Activated CD4-positive, alpha-beta T cell treated with anti-CD3 and anti-CD28 coated beads, Interleukin-2, amount 10 ng/mL, durations not matched to agents 7 days and 5 days (primary cell): ENCODE results near the gene ZEB2. TPM values are rescaled to one million over a fixed set of nuclear protein-coding genes. Genes with fewer than 3 reads are reported as not detected.

Source experiments
- CTCF ChIA-PET: fragments of 350-600 bp; sonication (Branson Sonifier 250); formaldehyde crosslinking; loops from one replicate; lab custom pipeline; 2021; ENCODE audit warnings: antibody characterized with exemption; lab: Charles Lee
- POLR2A ChIA-PET: fragments of 350-600 bp; sonication (Branson Sonifier 250); formaldehyde crosslinking; loops from one replicate; lab custom pipeline; 2021; ENCODE audit warnings: antibody characterized with exemption; lab: Charles Lee
- DNase-seq: peaks from one replicate; pipeline ENCODE4 v3.0.0-alpha.2; 2020
- H3K27ac Mint-ChIP-seq: one replicate; pipeline ENCODE4 v1.8.0; 2021; ENCODE audit warnings: mild to moderate bottlenecking, moderate library complexity, mixed read lengths
- H3K27me3 Mint-ChIP-seq: one replicate; pipeline ENCODE4 v1.8.0; 2021; ENCODE audit warnings: mixed read lengths
- H3K36me3 Mint-ChIP-seq: one replicate; pipeline ENCODE4 v1.8.0; 2021; ENCODE audit warnings: low read depth, mixed read lengths
- H3K4me1 Mint-ChIP-seq: one replicate; pipeline ENCODE4 v1.8.0; 2021; ENCODE audit warnings: mixed read lengths
- H3K4me3 Mint-ChIP-seq: one replicate; pipeline ENCODE4 v1.8.0; 2021; ENCODE audit warnings: mild to moderate bottlenecking, moderate library complexity, mixed read lengths
- H3K9me3 Mint-ChIP-seq: one replicate; pipeline ENCODE4 v1.8.0; 2021; ENCODE audit warnings: mixed read lengths
- total RNA-seq, 2 experiments: library from RNA; stranded (reverse); gene quantifications; one replicate each; pipeline ENCODE4 v1.2.3, GENCODE V29; 2021

The ZEB2 gene
- total RNA-seq, 2 experiments from 2014 or later = 3.3 to 3.5 TPM

GRCh38 chr2:144524118-144525009 is 4.4 kb upstream of the ZEB2 start:
- Mint-ChIP-seq H3K36me3 (no peaks in the 10 kb centered on the region), H3K4me3 (peak overlapping the region; percentile 65), H3K27ac (no peak overlapping the region), H3K9me3 (no peaks in the 10 kb centered on the region), H3K27me3 (peaks cover 66% of the 10 kb centered on the region), H3K4me1 (peaks cover 21% of the 10 kb centered on the region)
- DNase-seq = no peak
- ChIA-PET CTCF (interaction anchor here (0.6 to 0.7 kb wide), 4 partner anchors 8 to 715 kb away, joined by 3 read pairs; no protein-coding TSS in a partner anchor), POLR2A (no interaction called here)

DNA sequence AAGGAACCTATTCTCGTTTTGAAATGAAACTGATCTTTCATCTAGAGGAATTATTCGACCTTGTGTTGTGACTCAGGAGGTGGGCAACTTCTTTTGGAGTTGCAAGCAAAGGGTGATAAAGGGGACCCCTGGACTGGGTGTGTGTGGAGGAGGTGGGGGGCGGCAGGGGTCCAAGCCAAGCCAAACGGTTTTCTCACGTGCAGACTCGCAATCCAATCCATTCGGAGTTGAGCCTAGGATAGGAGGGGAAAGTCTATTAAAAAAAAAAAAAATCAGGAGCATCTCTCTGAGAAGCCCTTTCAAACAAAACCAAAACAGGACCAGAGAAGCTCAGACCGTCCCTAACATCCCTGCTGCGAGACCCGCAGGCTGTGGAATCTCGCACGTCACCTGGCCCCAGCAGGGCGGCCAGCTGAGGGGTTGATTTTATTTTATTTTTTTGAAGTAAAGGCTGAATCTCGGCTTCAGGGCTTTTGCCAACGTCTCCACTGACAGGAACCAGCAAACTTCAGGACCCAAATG is 3.7 kb upstream of the ZEB2 start:
- no peak overlapping the region for H3K27ac Mint-ChIP-seq
- H3K9me3 Mint-ChIP-seq = no peaks in the 10 kb centered on the region
- POLR2A ChIA-PET = no interaction called here
- peaks cover 21% of the 10 kb centered on the region for H3K4me1 Mint-ChIP-seq
- no peaks in the 10 kb centered on the region for H3K36me3 Mint-ChIP-seq
- H3K27me3 Mint-ChIP-seq = peaks cover 66% of the 10 kb centered on the region
- H3K4me3 Mint-ChIP-seq = peak overlapping the region; percentile 65
- CTCF ChIA-PET = interaction anchor here (0.6 to 0.7 kb wide), 4 partner anchors 9 to 714 kb away, joined by 3 read pairs; no protein-coding TSS in a partner anchor
- no peak for DNase-seq

DNA sequence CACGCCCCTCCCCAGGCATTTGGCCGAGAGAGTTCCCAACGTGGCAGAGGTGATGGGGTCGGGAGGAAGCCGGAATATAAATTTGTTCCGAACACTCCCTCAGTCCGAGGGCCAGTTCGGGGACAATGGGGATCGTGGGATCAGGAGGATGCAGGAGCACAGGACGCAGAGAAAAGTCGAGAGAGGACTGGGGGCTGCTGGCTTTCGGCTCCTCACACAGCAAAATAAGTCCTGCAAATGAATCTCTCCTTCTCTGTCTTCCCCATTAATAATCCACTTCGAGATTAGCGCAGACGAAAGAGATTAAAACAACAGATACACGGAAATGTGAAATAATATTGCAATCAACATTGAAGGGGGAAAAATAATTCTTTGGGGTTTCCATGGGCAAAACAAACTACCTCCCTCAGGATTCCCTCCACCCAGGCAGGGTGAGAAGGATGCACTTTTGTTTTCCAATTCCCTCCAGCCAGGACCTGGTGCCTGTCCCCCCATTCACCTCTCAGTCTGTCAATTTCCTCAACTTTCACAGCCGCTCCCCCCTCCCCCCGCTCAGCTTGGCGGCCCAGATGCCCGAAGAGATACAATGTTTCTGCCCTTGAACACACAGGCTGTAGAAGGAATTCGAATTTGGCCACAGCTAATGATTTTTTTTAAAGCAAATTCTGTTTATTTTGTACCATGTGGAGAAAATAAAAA is 3.1 kb upstream of the ZEB2 start:
- H3K4me3 Mint-ChIP-seq = peak overlapping the region; percentile 65
- peaks cover 21% of the 10 kb centered on the region for H3K4me1 Mint-ChIP-seq
- no peak for DNase-seq
- H3K9me3 Mint-ChIP-seq = no peaks in the 10 kb centered on the region
- no peak overlapping the region for H3K27ac Mint-ChIP-seq
- H3K27me3 Mint-ChIP-seq = peaks cover 62% of the 10 kb centered on the region
- ChIA-PET CTCF (no interaction called here), POLR2A (no interaction called here)
- no peaks in the 10 kb centered on the region for H3K36me3 Mint-ChIP-seq

- ChIA-PET CTCF (no interaction called here), POLR2A (no interaction called here)
- Mint-ChIP-seq H3K27me3 (peaks cover 58% of the 10 kb centered on the region), H3K36me3 (no peaks in the 10 kb centered on the region), H3K9me3 (no peaks in the 10 kb centered on the region), H3K4me3 (no peak overlapping the region), H3K27ac (no peak overlapping the region), H3K4me1 (peaks cover 23% of the 10 kb centered on the region)
- no peak for DNase-seq
These were observed 2.4 kb upstream of the ZEB2 start for GRCh38 chr2:144522176-144522896.

DNA sequence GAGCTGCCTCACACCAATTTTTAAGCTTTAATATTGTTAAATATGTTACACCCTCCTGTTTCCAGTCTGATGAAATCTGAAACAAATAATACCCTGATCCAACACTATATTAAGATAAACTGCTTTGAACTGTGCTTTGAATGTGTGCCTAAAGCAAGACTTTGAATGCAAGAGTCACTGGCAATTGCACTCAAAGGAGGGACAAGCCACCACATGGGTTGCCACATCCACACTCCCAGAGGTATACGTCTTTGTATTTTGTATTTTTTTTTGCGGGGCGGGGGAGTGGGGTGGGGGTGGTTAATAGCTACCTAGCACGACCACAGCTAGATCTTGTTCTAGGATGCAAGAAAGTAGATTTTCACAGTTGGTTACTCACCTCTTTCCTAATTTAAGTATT is 1.8 kb upstream of the ZEB2 start:
- peaks cover 25% of the 10 kb centered on the region for H3K4me1 Mint-ChIP-seq
- no peak overlapping the region for H3K27ac Mint-ChIP-seq
- DNase-seq = no peak
- H3K9me3 Mint-ChIP-seq = no peaks in the 10 kb centered on the region
- ChIA-PET CTCF (no interaction called here), POLR2A (no interaction called here)
- peaks cover 2% of the 10 kb centered on the region for H3K36me3 Mint-ChIP-seq
- H3K4me3 Mint-ChIP-seq = no peak overlapping the region
- H3K27me3 Mint-ChIP-seq = peaks cover 54% of the 10 kb centered on the region

DNA sequence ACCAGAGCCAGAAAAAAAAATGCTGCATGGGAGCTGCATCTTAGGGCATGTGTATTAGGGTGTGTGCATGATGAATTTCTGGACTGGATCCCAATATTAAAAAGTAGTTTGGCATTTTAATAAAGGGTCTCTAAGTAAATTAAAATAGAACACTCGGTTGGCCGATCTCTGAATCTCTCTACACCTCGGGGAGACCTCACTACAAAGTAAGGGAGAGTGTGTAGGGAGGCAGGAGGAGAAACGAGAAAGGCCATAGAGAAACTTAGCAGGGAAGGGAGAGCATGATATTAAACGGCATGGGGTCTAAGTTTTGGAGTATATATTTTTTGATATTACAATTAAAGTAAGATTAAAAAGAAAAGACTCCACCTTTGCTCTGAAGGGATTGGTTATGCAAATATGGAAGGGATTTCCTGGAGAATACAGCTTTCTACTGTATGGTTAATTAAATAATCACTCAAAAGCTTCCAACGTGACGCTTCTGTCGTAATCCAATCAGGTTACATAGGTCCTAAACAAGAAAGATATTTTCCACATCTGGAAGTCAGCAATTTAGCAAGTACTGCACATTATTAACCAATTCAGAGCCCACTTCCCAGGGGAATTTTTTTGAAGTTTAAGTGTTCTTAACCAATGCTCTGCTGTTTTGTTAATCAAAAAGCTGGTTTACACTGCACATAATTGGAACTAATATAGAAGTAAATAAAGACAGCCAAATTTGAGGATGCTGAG is 1.0 kb upstream of the ZEB2 start:
- Mint-ChIP-seq H3K27ac (no peak overlapping the region), H3K9me3 (no peaks in the 10 kb centered on the region), H3K4me3 (no peak overlapping the region), H3K4me1 (peaks cover 28% of the 10 kb centered on the region), H3K36me3 (peaks cover 2% of the 10 kb centered on the region), H3K27me3 (peaks cover 56% of the 10 kb centered on the region)
- ChIA-PET CTCF (no interaction called here), POLR2A (no interaction called here)
- no peak for DNase-seq

DNA sequence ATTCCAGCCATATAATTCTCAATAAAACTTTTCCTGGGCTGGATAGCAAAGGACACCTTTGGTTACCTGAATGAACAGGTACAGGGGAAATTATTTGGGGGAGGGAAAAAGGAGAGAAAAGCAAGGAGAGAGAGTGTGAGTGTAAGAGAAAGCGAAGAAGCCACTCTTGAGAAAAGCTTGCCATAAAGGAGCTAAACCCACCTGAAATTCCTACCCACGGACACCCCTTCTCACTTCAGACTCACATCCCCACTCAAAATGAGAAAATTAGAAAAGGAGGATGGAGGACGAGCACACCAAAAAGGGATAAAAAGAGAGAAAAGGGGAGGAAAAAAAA is 354 bp downstream of the ZEB2 start:
- peaks cover 56% of the 10 kb centered on the region for H3K27me3 Mint-ChIP-seq
- ChIA-PET CTCF (no interaction called here), POLR2A (no interaction called here)
- DNase-seq = no peak
- peaks cover 33% of the 10 kb centered on the region for H3K4me1 Mint-ChIP-seq
- H3K27ac Mint-ChIP-seq = no peak overlapping the region
- no peaks in the 10 kb centered on the region for H3K9me3 Mint-ChIP-seq
- no peak overlapping the region for H3K4me3 Mint-ChIP-seq
- H3K36me3 Mint-ChIP-seq = peaks cover 2% of the 10 kb centered on the region

- Mint-ChIP-seq H3K9me3 (no peaks in the 10 kb centered on the region), H3K27ac (no peak overlapping the region), H3K27me3 (peaks cover 61% of the 10 kb centered on the region), H3K4me3 (no peak overlapping the region), H3K36me3 (peaks cover 2% of the 10 kb centered on the region), H3K4me1 (peaks cover 32% of the 10 kb centered on the region)
- ChIA-PET CTCF (no interaction called here), POLR2A (no interaction called here)
- DNase-seq = no peak
These were observed 947 bp downstream of the ZEB2 start for GRCh38 chr2:144518748-144519596.

- POLR2A ChIA-PET = no interaction called here
- Mint-ChIP-seq H3K36me3 (peaks cover 2% of the 10 kb centered on the region), H3K27me3 (peaks cover 61% of the 10 kb centered on the region), H3K4me1 (peaks cover 23% of the 10 kb centered on the region), H3K27ac (peak overlapping the region; percentile 43), H3K9me3 (no peaks in the 10 kb centered on the region), H3K4me3 (no peak overlapping the region)
- CTCF ChIA-PET = no interaction called here
- no peak for DNase-seq
These were observed 1.8 kb downstream of the ZEB2 start for GRCh38 chr2:144517866-144518747.

DNA sequence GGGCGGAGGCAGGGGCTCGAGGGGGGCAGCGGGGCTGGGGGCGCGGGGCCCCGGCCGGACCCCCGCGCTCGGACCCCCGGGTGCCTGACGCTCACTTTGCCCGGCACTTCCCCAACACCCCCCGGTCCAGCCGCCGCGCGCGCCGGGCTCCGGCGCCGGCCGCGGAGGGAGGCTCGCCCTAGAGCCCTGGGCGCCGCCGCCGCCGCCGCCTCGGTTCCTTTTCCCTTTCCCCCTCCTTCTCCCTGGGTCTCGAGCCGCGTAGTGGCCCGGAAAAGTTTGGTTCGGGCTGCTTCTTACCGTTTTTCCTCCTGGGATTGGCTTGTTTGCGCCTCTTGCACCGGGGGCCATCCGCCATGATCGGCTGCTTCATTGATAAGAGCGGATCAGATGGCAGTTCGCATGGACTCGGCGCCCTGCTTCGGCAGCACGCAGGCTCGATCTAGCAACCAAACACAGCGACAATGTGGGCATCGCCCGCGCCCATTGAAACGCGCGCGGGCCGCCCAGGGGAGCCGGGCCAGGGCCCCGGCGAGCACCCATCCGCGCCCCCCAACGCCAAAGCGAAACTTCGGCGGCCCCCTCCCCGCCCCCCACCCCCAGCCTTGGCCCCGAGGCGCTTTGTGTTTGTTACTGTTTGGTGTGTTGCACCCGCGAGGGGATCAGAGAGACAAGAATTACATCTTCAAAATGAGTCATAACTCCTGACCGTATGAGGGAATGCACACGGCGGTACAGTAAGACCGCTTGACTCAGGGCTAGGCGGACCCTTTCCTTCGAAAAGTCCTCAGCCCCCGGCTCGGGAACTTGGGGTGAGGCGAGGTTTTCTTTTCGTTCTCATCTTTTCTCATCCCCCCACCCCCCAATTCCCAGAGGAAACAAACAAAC is 2.7 kb downstream of the ZEB2 start:
- Mint-ChIP-seq H3K27me3 (peaks cover 61% of the 10 kb centered on the region), H3K9me3 (no peaks in the 10 kb centered on the region), H3K4me3 (no peak overlapping the region), H3K36me3 (peaks cover 2% of the 10 kb centered on the region), H3K27ac (peak overlapping the region; percentile 91), H3K4me1 (peaks cover 15% of the 10 kb centered on the region)
- peak; percentile 54 for DNase-seq
- POLR2A ChIA-PET = no interaction called here
- CTCF ChIA-PET = no interaction called here
